ENCODE measurements around the gene KAT7.
A peak's percentile ranks its signal among the peaks of the same experiment; 100 is the strongest.

Gene KAT7

DNA sequence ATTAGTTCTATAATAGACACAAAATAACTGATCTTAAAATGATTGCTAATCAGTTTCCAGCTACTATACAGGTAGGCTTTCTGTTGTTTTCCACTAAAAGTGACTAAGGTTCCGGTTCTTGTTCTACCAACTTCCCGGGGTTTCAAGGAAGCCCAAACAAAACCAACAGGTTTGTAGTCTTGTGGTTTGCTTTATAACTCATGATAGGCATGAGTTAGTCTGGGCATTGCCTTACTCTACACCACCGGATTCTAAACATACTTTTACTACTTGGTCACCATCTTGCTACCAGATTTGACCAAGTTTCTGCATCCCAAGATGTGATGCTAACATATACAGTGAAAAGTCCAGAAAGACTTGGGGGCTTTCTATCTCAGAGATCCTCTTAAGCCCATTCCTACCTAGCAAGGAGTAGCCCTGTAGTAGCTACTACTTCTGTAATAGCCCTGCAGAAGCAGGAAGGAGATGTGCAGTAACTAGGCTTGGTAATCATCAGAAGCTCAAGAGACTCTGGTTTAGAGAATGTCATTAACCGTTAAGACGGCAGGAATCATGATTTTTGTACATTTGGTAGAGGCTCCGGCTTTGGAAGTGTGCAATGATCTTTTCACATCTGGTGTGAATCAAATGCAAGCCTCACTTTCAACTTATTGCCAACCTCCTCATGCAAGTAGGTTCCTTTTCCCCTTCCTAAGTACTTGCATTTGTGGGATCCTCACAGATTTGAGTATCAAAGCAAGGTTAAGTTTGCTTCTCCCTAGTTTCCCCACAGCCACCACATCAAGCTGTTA lies 26.1 kb upstream of the KAT7 start:
- H3K9ac ChIP-seq (ENCODE audit: low read depth, low read length), result peak overlapping the region; percentile 56; the same call in 1 of the 2 replicates
- no peak overlapping the region for H3K27ac ChIP-seq (ENCODE audit: low read depth, low read length)

GRCh38 chr17:49763735-49764558 lies 24.5 kb upstream of the KAT7 start, which contains the start of gene FAM117A:
Gene FAM117A, minus strand, starts transcription at chr17:49764131. Its CDS starts 44 bp downstream, at chr17:49764087.
- peaks cover 23% of the 10 kb centered on the region for H3K4me1 ChIP-seq (ENCODE audit: insufficient read depth, low read length)
- H3K9me3 ChIP-seq (ENCODE audit: insufficient read depth, low read depth, low read length), result no peaks in the 10 kb centered on the region
- WGBS, result under 1% methylated on average over 50 of the region's 53 CpGs
- peak within 1 kb of the TSS; percentile 90 for H3K4me3 ChIP-seq (ENCODE audit: low read length)
- H3K9ac ChIP-seq (ENCODE audit: low read depth, low read length), result peak within 1 kb of the TSS; percentile 56
- no peak within 1 kb of the TSS for H3K27ac ChIP-seq (ENCODE audit: low read depth, low read length)
- no peaks in the 10 kb centered on the region for H3K36me3 ChIP-seq (ENCODE audit: insufficient read depth, low read length)
- H3K27me3 ChIP-seq (ENCODE audit: insufficient read depth, low read length), result peaks cover 11% of the 10 kb centered on the region

More for the DNA sequence above, 26.1 kb upstream of the KAT7 start:
- H3K27me3 ChIP-seq (ENCODE audit: insufficient read depth, low read length), result peaks cover 11% of the 10 kb centered on the region
- no peaks in the 10 kb centered on the region for H3K9me3 ChIP-seq (ENCODE audit: insufficient read depth, low read depth, low read length)
- H3K36me3 ChIP-seq (ENCODE audit: insufficient read depth, low read length), result peaks cover 4% of the 10 kb centered on the region; the same call in 1 of the 2 replicates
- H3K4me3 ChIP-seq (ENCODE audit: low read length), result peak overlapping the region; percentile 90
- 92% methylated on average over 6 of the region's 6 CpGs for WGBS
- H3K4me1 ChIP-seq (ENCODE audit: insufficient read depth, low read length), result peaks cover 23% of the 10 kb centered on the region

DNA sequence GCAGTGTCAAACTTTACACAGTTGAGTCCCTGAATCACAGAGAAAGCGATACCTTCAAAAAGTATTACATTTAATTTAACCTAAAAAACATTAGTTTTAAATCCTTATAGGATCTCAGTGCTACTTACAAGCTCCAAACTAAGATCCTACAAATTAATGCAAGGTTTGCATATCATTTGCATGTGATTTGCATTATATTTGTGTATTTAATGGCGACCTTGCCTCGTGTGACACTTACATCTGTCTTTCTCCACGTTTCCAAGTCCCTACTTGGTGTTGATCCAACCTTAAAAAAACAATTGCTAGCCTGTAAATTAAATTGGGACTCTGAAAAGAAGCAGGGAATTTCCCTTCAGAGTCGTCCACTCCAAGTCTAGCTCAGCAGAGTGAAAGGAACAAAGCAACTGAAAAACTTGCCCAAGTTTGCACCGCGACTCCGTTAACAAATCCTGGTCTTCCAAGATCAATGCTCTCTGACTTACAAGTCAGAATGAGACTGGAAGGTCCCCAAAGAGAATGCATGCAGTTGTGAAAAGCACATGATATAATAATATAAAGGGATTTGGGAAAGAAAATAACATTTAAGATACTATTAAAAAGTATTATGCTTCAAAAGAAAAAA lies 23.8 kb upstream of the KAT7 start:
- Histone ChIP-seq H3K4me1 (ENCODE audit: insufficient read depth, low read length) (peaks cover 23% of the 10 kb centered on the region), H3K27me3 (ENCODE audit: insufficient read depth, low read length) (peaks cover 11% of the 10 kb centered on the region), H3K9ac (ENCODE audit: low read depth, low read length) (no peak overlapping the region), H3K4me3 (ENCODE audit: low read length) (peak overlapping the region; percentile 43), H3K9me3 (ENCODE audit: insufficient read depth, low read depth, low read length) (no peaks in the 10 kb centered on the region), H3K36me3 (ENCODE audit: insufficient read depth, low read length) (no peaks in the 10 kb centered on the region), H3K27ac (ENCODE audit: low read depth, low read length) (no peak overlapping the region)
- 48% methylated on average over 8 of the region's 8 CpGs for WGBS

DNA sequence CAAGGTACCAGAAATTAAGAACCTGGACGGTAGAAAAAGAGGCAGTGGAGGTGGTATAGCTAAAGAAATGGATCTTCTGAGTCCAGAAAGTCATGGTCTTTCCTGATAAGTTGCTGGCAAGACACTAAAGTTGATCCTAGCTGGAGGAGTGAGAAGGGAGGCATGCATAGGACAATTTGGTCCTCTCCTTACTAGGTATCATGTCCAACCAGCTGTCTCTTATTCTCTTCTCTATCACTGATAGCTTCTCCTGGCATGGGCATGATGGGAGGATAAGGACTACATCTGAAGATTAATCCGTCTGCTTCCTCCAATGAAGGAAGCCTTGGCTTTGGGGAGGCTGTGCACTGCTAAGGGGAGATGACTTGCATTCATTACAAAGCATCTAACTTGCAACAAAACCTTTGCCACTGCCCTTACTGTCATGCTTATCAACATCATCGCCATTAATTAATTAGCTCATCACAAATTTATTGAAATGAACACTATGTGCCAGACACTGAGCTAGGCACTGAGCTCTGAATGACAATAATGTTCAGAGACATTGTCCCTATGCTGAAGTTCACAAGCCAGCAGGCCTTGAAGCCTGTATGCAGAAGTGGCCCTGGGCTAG lies 21.5 kb upstream of the KAT7 start:
- 75% methylated on average over 3 of the region's 3 CpGs for WGBS
- H3K27ac ChIP-seq (ENCODE audit: low read depth, low read length), result no peak overlapping the region

DNA sequence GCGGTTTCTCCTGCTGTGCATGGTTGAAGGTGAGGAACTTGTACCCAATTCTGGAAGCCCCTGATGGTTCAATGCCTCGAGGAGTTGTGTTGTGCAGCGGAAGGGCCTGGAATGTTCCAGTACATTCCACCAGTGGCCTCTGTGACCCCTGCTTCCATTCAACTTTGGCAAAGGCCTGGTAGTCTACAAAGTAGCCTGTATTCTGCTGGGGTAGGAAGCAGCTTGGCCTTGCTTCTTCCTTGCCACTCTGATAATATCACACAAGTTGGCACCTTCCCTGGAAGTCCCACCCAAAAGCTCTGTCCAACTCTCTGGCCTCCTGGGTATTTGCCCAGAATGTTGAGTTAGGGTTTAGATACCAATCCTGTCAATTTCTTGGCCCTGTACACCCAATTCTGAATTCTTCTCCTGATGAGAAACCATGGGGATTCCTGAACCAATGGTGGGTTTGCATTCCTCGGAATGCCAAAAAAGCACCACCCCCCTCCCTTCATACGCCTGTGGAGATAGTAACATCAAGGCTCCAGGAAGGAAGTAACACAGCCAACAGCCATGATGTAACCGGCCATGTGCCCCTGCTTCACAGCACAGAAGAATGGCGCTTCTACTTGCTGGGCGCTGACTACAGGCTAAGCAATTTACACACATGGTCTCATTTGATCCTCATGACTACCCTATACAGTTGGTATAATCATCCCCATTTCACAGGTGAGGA lies 12.8 kb upstream of the KAT7 start:
- WGBS, result 92% methylated on average over 8 of the region's 8 CpGs
- no peaks in the 10 kb centered on the region for H3K9me3 ChIP-seq (ENCODE audit: insufficient read depth, low read depth, low read length)
- H3K27ac ChIP-seq (ENCODE audit: low read depth, low read length), result no peak overlapping the region
- no peak overlapping the region for H3K4me3 ChIP-seq (ENCODE audit: low read length)
- H3K4me1 ChIP-seq (ENCODE audit: insufficient read depth, low read length), result no peaks in the 10 kb centered on the region
- no peak overlapping the region for H3K9ac ChIP-seq (ENCODE audit: low read depth, low read length)
- no peaks in the 10 kb centered on the region for H3K27me3 ChIP-seq (ENCODE audit: insufficient read depth, low read length)
- H3K36me3 ChIP-seq (ENCODE audit: insufficient read depth, low read length), result no peaks in the 10 kb centered on the region

More for the DNA sequence above, 21.5 kb upstream of the KAT7 start:
- peaks cover 11% of the 10 kb centered on the region for H3K4me1 ChIP-seq (ENCODE audit: insufficient read depth, low read length)
- H3K27me3 ChIP-seq (ENCODE audit: insufficient read depth, low read length), result peaks cover 11% of the 10 kb centered on the region
- no peaks in the 10 kb centered on the region for H3K36me3 ChIP-seq (ENCODE audit: insufficient read depth, low read length)
- no peak overlapping the region for H3K4me3 ChIP-seq (ENCODE audit: low read length)
- H3K9me3 ChIP-seq (ENCODE audit: insufficient read depth, low read depth, low read length), result no peaks in the 10 kb centered on the region
- no peak overlapping the region for H3K9ac ChIP-seq (ENCODE audit: low read depth, low read length)

GRCh38 chr17:49776551-49777300 lies 11.8 kb upstream of the KAT7 start:
- no peaks in the 10 kb centered on the region for H3K36me3 ChIP-seq (ENCODE audit: insufficient read depth, low read length)
- no peaks in the 10 kb centered on the region for H3K4me1 ChIP-seq (ENCODE audit: insufficient read depth, low read length)
- no peaks in the 10 kb centered on the region for H3K27me3 ChIP-seq (ENCODE audit: insufficient read depth, low read length)
- 83% methylated on average over 5 of the region's 8 CpGs for WGBS
- H3K4me3 ChIP-seq (ENCODE audit: low read length), result no peak overlapping the region
- no peak overlapping the region for H3K9ac ChIP-seq (ENCODE audit: low read depth, low read length)
- H3K9me3 ChIP-seq (ENCODE audit: insufficient read depth, low read depth, low read length), result no peaks in the 10 kb centered on the region
- peak overlapping the region; percentile 41; the same call in 1 of the 2 replicates for H3K27ac ChIP-seq (ENCODE audit: low read depth, low read length)

DNA sequence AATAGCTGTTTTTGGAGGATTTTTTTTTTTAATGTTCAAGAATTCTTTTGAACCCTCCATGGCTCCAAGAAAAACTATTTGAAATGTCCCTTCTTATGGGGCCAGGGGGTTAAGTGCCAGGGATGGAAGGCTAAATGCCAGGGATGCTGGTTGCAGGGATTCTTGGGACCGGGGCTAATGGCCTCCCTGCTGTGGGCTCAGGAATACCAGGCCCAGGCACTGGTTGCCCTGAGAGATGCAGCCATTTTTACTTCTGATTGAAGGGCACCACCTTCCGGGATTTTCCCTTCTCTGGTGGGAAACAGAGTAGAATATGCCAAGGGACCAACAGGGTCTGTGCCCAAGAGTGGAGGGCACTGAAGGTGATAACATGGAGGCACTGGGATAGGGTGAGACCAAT lies 10.9 kb upstream of the KAT7 start:
- H3K27me3 ChIP-seq (ENCODE audit: insufficient read depth, low read length), result no peaks in the 10 kb centered on the region
- H3K4me3 ChIP-seq (ENCODE audit: low read length), result no peak overlapping the region
- H3K36me3 ChIP-seq (ENCODE audit: insufficient read depth, low read length), result no peaks in the 10 kb centered on the region
- H3K4me1 ChIP-seq (ENCODE audit: insufficient read depth, low read length), result no peaks in the 10 kb centered on the region
- H3K27ac ChIP-seq (ENCODE audit: low read depth, low read length), result peak overlapping the region; percentile 41; the same call in 1 of the 2 replicates
- no peaks in the 10 kb centered on the region for H3K9me3 ChIP-seq (ENCODE audit: insufficient read depth, low read depth, low read length)
- H3K9ac ChIP-seq (ENCODE audit: low read depth, low read length), result no peak overlapping the region
- WGBS, result 79% methylated on average over 2 of the region's 2 CpGs

- Histone ChIP-seq H3K4me3 (ENCODE audit: low read length) (no peak overlapping the region), H3K36me3 (ENCODE audit: insufficient read depth, low read length) (no peaks in the 10 kb centered on the region), H3K27me3 (ENCODE audit: insufficient read depth, low read length) (peaks cover 2% of the 10 kb centered on the region), H3K27ac (ENCODE audit: low read depth, low read length) (no peak overlapping the region), H3K4me1 (ENCODE audit: insufficient read depth, low read length) (no peaks in the 10 kb centered on the region), H3K9ac (ENCODE audit: low read depth, low read length) (no peak overlapping the region), H3K9me3 (ENCODE audit: insufficient read depth, low read depth, low read length) (no peaks in the 10 kb centered on the region)
- 89% methylated on average over 2 of the region's 2 CpGs for WGBS
Observed at GRCh38 chr17:49779156-49779738, 9.2 kb upstream of the KAT7 start.

DNA sequence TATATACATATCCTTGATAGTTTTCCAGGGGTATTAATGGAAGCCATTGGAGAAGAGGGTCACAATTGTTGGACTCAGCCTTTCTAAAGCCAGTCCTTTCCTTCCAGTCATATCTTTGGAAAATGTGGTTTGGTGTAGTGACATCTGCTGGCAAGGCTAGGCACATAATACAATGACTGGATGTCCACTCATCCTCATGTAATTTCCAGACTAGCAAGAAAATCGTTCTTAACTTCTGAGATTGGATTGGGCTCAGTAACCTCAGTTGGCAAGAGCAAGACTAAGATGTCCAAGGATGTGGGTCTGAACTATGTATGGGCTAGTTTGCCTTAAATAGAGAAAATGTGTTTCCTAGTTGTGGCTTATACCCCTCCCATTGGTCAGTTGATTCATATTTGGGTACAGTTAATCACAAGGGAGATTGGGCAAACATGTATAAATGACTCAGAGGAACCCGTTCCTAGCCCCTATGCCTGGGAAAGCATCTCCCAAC lies 8.7 kb upstream of the KAT7 start:
- no peak overlapping the region for H3K4me3 ChIP-seq (ENCODE audit: low read length)

More for the DNA sequence above, 8.7 kb upstream of the KAT7 start:
- Histone ChIP-seq H3K9ac (ENCODE audit: low read depth, low read length) (no peak overlapping the region), H3K27ac (ENCODE audit: low read depth, low read length) (no peak overlapping the region), H3K27me3 (ENCODE audit: insufficient read depth, low read length) (peaks cover 6% of the 10 kb centered on the region), H3K36me3 (ENCODE audit: insufficient read depth, low read length) (no peaks in the 10 kb centered on the region), H3K4me1 (ENCODE audit: insufficient read depth, low read length) (no peaks in the 10 kb centered on the region), H3K9me3 (ENCODE audit: insufficient read depth, low read depth, low read length) (no peaks in the 10 kb centered on the region)
- WGBS, result 80% methylated on average over 2 of the region's 2 CpGs
